Thymus (tissue), 11 donors: ENCODE measurements around the gene UBE3A. TPM values are rescaled to one million over a fixed set of nuclear protein-coding genes. Genes with fewer than 3 reads are reported as not detected.

ENCODE experiments used
- DNase-seq, 9 donors: peaks; one replicate each; pipeline ENCODE4 v3.0.0-alpha.2; 2013; ENCODE audit warnings: low spot score in 9 of 9, low read depth in 6 of 9, missing footprints in 1 of 9
- H3K27ac ChIP-seq, 2 donors: one replicate each; pipeline ENCODE4 v1.5.1; 2013; ENCODE audit warnings: control low read depth in 1 of 2, low read depth in 1 of 2, low read length in 1 of 2, mild to moderate bottlenecking in 1 of 2, moderate library complexity in 1 of 2
- H3K27me3 ChIP-seq, 2 donors: one replicate each; pipeline ENCODE4 v1.5.1; 2013; ENCODE audit warnings: low read length in 1 of 2; ENCODE audit not compliant: control insufficient read depth in 2 of 2, insufficient read depth in 1 of 2
- H3K36me3 ChIP-seq, 2 donors: one replicate each; pipeline ENCODE4 v1.5.1; 2013; ENCODE audit warnings: low read length in 1 of 2, mild to moderate bottlenecking in 1 of 2, moderate library complexity in 1 of 2; ENCODE audit not compliant: control insufficient read depth in 2 of 2, insufficient read depth in 2 of 2
- H3K4me1 ChIP-seq, 2 donors: one replicate each; pipeline ENCODE4 v1.5.1; 2013; ENCODE audit warnings: low read length in 2 of 2; ENCODE audit not compliant: control insufficient read depth in 2 of 2, insufficient read depth in 2 of 2
- H3K4me3 ChIP-seq, 2 donors: one replicate each; pipeline ENCODE4 v1.5.1; 2013; ENCODE audit warnings: low read length in 2 of 2, control low read depth in 1 of 2, mild to moderate bottlenecking in 1 of 2
- H3K9me3 ChIP-seq, 2 donors: one replicate each; pipeline ENCODE4 v1.5.1; 2013; ENCODE audit warnings: low read length in 1 of 2, mild to moderate bottlenecking in 1 of 2; ENCODE audit not compliant: control insufficient read depth in 2 of 2, insufficient read depth in 1 of 2
- WGBS: extraction: QIAGEN DNeasy Blood & Tissue Kit; methylation state at CpG from one replicate; pipeline ENCODE4 v1.1.7; 2013; 5-methylcytosine and 5-hydroxymethylcytosine counted together
- polyA plus RNA-seq: library from polyadenylated mRNA; stranded (reverse); fragments of 200-250 nt; gene quantifications from one replicate; pipeline ENCODE4 v1.2.3, GENCODE V29; 2013
- total RNA-seq: library from RNA; stranded (reverse); fragments of 120-200 nt; gene quantifications from one replicate; pipeline ENCODE4 v1.2.4, GENCODE V29; 2013
- donor health status: healthy.

Gene UBE3A
- total and polyA plus RNA-seq, 2 donors = 34.7 to 80.2 TPM

DNA sequence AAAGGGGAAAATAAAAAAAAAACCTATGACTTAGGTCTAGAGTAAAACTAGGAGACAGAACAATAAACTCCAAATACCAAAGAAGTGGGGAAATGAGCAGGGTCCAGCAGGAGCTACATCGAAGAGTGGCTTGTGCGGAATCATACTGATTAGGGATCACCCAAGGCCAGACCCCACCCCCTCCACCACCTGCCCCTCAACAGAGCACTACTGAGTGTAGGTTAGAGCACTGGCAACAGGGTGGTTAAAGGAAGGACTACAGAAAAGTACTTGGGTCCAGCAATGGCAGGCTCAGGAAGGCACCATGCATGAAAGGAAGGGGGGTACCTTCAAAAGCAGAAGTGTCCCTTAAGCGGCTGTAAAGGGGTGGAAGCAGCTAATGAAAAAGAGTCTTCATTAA, 96.2 kb downstream of the UBE3A start:
- Histone ChIP-seq H3K4me3 (no peak overlapping the region), H3K27me3 (no peaks in the 10 kb centered on the region), H3K36me3 (peaks cover 2 to 14% of the 10 kb centered on the region in 2 donors), H3K9me3 (peaks cover 0 to 1% of the 10 kb centered on the region in 2 donors), H3K27ac (no peak overlapping the region), H3K4me1 (no peaks in the 10 kb centered on the region)
- 98% methylated on average over 3 of the region's 3 CpGs for WGBS
- DNase-seq = no peak

DNA sequence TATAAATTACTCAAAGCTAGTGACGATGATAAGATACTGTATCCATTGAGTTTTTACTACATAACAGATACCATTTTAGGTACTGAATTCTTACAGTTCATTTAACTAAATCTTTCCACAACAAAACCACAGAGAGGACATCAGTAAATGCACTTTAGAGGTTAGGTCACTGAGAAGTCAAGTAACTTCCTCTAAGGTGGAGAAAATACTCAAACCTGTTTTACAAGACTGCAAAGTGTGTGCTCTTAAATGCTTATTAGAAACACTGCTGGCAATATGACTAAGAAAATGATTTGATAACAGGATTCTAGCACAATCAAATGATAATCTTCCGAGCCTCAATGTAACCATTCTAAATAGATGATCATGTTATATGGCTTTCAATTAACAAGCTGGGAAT, 99.4 kb downstream of the UBE3A start:
- Histone ChIP-seq H3K9me3 (no peaks in the 10 kb centered on the region), H3K27ac (no peak overlapping the region), H3K27me3 (no peaks in the 10 kb centered on the region), H3K4me3 (no peak overlapping the region), H3K4me1 (no peaks in the 10 kb centered on the region), H3K36me3 (peaks cover 7 to 17% of the 10 kb centered on the region in 2 donors)
- WGBS = 99% methylated on average over 2 of the region's 2 CpGs
- no peak for DNase-seq

DNA sequence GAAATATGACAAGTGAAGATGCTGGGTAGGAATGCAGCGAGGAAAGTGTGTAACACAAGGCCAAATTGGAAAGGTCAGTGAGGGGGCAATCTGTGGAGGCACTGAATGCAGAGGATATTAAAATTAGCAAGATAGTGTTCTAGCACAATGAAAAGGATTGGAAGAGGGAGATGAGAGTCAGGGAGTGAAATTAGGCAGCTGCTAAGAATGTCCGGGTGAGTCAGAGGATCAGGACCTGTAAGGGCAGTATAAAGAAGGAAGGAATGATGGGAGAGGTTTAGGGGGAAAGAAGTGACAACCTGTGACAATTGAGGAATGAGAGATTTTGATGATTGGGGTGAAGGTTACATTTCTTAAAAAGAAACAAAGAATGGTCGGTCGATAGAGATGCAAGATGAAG, 103.5 kb downstream of the UBE3A start:
- no peak overlapping the region for H3K27ac ChIP-seq
- DNase-seq = no peak
- H3K4me1 ChIP-seq = no peaks in the 10 kb centered on the region
- H3K36me3 ChIP-seq = peaks cover 5 to 13% of the 10 kb centered on the region in 2 donors
- no peaks in the 10 kb centered on the region for H3K27me3 ChIP-seq
- WGBS = 98% methylated on average over 4 of the region's 4 CpGs
- H3K4me3 ChIP-seq = no peak overlapping the region
- H3K9me3 ChIP-seq = no peaks in the 10 kb centered on the region

DNA sequence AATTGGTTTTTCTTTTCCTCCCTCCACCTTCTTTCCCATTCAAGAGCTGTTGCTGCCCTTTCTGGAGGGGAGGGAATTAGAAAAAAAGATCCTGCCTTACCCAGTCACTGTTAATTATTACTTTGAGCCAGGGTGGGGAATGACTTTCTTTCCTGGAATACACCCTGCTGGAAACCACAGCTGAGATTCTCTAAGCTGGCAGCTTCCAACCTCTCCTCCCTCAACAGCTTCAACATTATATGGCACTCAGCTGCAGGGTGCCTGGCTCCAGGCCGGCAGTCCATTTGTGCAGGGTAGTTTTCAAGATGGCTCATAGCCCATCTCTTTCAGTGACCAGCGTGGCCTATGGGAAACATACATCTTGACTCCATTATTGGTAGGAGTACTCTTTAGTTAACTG, 105.8 kb downstream of the UBE3A start:
- no peak for DNase-seq
- H3K27ac ChIP-seq = no peak overlapping the region
- 92% methylated on average over 2 of the region's 2 CpGs for WGBS

DNA sequence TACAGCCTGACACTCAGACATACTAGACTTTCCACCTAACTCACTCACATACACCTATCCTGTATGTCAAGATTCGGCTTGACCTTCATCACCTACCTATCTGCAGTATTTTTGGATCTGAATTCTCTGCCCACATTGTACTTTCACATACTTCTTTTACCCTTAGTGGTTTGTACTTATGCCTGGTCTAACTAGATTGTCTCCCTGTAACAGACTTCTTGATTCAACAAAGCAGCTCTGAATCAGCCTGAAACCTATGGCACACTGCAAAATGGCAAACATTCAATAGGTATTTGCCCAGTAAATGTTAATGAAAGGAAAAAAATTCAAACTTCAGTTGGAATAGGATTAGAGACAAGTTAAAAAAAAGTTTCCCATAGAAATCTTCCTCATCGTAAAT, 106.5 kb downstream of the UBE3A start:
- no peaks in the 10 kb centered on the region for H3K9me3 ChIP-seq
- no peak overlapping the region for H3K27ac ChIP-seq
- WGBS = 98% methylated on average over 2 of the region's 2 CpGs
- H3K4me1 ChIP-seq = no peaks in the 10 kb centered on the region
- no peak for DNase-seq
- H3K4me3 ChIP-seq = no peak overlapping the region
- H3K36me3 ChIP-seq = peaks cover 5 to 13% of the 10 kb centered on the region in 2 donors
- H3K27me3 ChIP-seq = no peaks in the 10 kb centered on the region

More for the DNA sequence above, 105.8 kb downstream of the UBE3A start:
- Histone ChIP-seq H3K4me3 (no peak overlapping the region), H3K9me3 (no peaks in the 10 kb centered on the region), H3K4me1 (no peaks in the 10 kb centered on the region), H3K27me3 (no peaks in the 10 kb centered on the region), H3K36me3 (peaks cover 5 to 13% of the 10 kb centered on the region in 2 donors)

DNA sequence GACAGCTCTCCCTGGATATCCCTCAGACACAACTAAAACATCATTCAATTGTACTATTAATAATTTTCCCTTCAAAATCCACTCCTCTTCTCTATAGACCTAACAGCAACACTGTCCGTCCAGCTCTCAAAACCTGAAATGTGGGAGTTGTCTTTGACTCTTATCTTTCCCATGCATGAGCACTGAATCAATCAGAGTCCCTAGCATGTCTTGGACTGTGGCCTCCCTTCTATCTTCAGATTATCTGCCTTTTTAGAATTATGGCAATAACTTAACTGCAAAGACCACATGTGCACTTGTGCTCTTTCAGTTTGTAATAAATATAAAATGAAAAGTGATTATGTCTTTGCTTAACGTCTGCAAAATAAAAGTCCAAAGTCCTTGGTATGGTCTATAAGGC, 107.0 kb downstream of the UBE3A start:
- H3K9me3 ChIP-seq = no peaks in the 10 kb centered on the region
- no peaks in the 10 kb centered on the region for H3K27me3 ChIP-seq
- peaks cover 5 to 13% of the 10 kb centered on the region in 2 donors for H3K36me3 ChIP-seq
- H3K4me3 ChIP-seq = no peak overlapping the region
- WGBS = 95% methylated on average over 2 of the region's 2 CpGs
- no peaks in the 10 kb centered on the region for H3K4me1 ChIP-seq
- no peak overlapping the region for H3K27ac ChIP-seq
- DNase-seq = no peak

DNA sequence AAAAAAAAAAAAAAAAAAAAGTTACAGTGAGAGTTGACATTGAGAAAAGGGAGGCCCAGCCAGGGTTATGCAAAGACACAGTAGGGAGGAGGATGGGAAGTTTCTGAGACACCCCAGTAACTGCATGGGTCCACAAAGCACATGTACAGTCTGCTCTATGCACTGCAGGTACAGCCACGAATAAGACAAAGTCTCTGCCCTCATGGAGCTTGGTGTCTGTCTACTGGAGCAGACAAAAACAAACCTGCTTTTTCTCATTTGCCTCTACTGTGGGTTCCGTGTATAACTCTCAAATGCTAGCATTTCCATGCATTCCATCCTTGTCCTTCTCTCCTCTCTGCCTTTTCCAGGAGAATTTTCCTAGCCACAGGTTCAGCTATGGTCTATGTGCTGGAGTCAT, 107.4 kb downstream of the UBE3A start:
- no peaks in the 10 kb centered on the region for H3K4me1 ChIP-seq
- DNase-seq = no peak
- H3K9me3 ChIP-seq = no peaks in the 10 kb centered on the region
- H3K27me3 ChIP-seq = no peaks in the 10 kb centered on the region
- no peak overlapping the region for H3K4me3 ChIP-seq
- H3K36me3 ChIP-seq = peaks cover 2 to 13% of the 10 kb centered on the region in 2 donors
- 97% methylated on average over 2 of the region's 2 CpGs for WGBS
- H3K27ac ChIP-seq = no peak overlapping the region

DNA sequence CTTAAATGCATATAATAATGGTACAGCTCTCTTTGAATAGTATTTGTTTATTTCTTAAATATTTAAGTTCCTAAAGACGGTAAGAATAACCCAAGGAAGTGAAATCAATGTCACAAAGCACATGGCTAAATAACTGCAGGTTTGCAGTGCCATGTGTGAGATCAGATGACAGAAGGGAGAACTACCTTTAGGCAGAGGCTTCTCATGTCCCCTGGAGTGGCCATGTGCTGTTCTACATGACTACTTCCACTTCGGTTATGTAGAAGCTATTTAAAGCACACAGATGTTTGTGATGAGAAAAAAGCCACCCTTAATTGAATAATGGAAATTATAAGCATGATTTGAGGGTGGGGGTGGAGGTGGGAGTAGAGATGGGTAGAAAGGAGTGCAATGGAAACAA, 109.1 kb downstream of the UBE3A start:
- no peaks in the 10 kb centered on the region for H3K9me3 ChIP-seq
- peaks cover 0 to 6% of the 10 kb centered on the region in 2 donors for H3K36me3 ChIP-seq
- no peak for DNase-seq
- no peaks in the 10 kb centered on the region for H3K4me1 ChIP-seq
- H3K27ac ChIP-seq = no peak overlapping the region
- WGBS = 87% methylated on average over 2 of the region's 2 CpGs
- no peak overlapping the region for H3K4me3 ChIP-seq
- H3K27me3 ChIP-seq = no peaks in the 10 kb centered on the region

DNA sequence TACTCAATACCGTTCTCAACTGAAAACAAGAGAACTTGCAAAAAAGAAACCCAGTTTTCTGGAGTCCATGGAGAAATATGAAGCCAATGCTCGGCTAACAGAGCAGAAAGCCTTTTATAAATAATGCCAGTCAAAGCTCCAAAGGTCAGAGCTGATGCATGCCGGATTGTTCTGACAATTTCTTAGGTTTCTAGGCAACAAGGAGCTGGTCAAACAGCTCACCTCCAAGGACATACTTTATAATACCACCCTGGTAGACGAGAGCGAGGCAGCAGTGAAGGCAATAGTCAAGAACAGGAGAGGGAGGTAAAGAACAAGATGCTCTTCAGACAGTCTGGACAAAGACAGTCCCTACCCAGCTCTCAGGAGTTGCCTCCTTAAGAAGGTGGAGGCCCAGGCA, 111.1 kb downstream of the UBE3A start:
- no peak overlapping the region for H3K27ac ChIP-seq
- no peaks in the 10 kb centered on the region for H3K9me3 ChIP-seq
- no peak for DNase-seq
- no peaks in the 10 kb centered on the region for H3K36me3 ChIP-seq
- 97% methylated on average over 5 of the region's 5 CpGs for WGBS
- no peaks in the 10 kb centered on the region for H3K4me1 ChIP-seq
- H3K27me3 ChIP-seq = no peaks in the 10 kb centered on the region
- H3K4me3 ChIP-seq = no peak overlapping the region

DNA sequence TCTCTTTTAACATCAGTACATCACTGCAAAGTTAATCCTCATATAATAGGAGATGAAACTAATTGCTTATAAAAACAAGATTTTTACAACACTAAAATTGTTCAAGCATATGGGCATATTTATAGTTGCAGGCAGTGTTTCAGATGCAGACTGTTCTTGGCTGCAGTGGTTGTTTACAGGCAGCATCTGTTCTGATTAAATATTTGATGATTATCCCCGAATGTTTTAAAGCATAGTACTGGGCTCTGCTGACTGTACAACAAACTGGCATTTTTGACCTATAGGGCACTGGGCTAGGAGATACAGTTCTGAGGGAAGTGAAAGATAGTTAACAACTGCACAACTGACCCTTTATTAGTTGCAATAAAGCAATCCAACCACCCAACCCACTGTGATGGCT, 113.6 kb downstream of the UBE3A start:
- Histone ChIP-seq H3K4me1 (no peaks in the 10 kb centered on the region), H3K9me3 (no peaks in the 10 kb centered on the region), H3K36me3 (no peaks in the 10 kb centered on the region), H3K27ac (no peak overlapping the region), H3K27me3 (no peaks in the 10 kb centered on the region), H3K4me3 (no peak overlapping the region)
- no peak for DNase-seq
- 97% methylated on average over 1 of the region's 1 CpG for WGBS
